NB4 (cell line): ENCODE results near the gene PHACTR2.

Experiments
- DNase-seq: peaks from one replicate; pipeline ENCODE4 v3.0.0; 2010; ENCODE audit warnings: low read depth
- H3K4me3 ChIP-seq: one replicate; pipeline ENCODE4 v1.5.1; 2011; ENCODE audit warnings: mild to moderate bottlenecking, low read depth, low read length, moderate library complexity
- CTCF ChIP-seq: IDR thresholded peaks from one replicate; pipeline ENCODE4 v1.5.1; 2012; ENCODE audit warnings: low read depth, low read length
- MAX ChIP-seq: IDR thresholded peaks from 2 replicates; pipeline ENCODE4 v1.6.1; 2011; ENCODE audit warnings: low read depth, low read length
- MYC ChIP-seq: IDR thresholded peaks from 2 replicates; pipeline ENCODE4 v1.6.1; 2011; ENCODE audit warnings: low read depth, low read length
- POLR2A ChIP-seq: IDR thresholded peaks from 2 replicates; pipeline ENCODE4 v1.6.1; 2011; ENCODE audit warnings: mild to moderate bottlenecking; ENCODE audit not compliant: insufficient read length; ENCODE audit errors: extremely low read depth

Gene PHACTR2

GRCh38 chr6:143772116-143773086, 94.6 kb downstream of the PHACTR2 start:
- H3K4me3 ChIP-seq = no peak overlapping the region
- TF ChIP-seq MAX (no peak), CTCF (no peak)
- DNase-seq = no peak

- TF ChIP-seq CTCF = no peak
- no peak for TF ChIP-seq MYC
- no peak for TF ChIP-seq MAX
- no peak for TF ChIP-seq POLR2A
- no peak overlapping the region for H3K4me3 ChIP-seq
- no peak for DNase-seq
Observed at GRCh38 chr6:143773506-143774150, 95.9 kb downstream of the PHACTR2 start.

- no peak for DNase-seq
- TF ChIP-seq POLR2A (no peak), MAX (no peak), CTCF (no peak), MYC (no peak)
- H3K4me3 ChIP-seq = no peak overlapping the region
Observed at GRCh38 chr6:143774347-143774746, 96.6 kb downstream of the PHACTR2 start.

- TF ChIP-seq MAX (no peak), CTCF (no peak), MYC (no peak), POLR2A (no peak)
- DNase-seq = no peak
- no peak overlapping the region for H3K4me3 ChIP-seq
Observed at GRCh38 chr6:143775336-143775735, 97.6 kb downstream of the PHACTR2 start.

GRCh38 chr6:143778926-143779325, 101.2 kb downstream of the PHACTR2 start:
- DNase-seq = no peak
- no peak overlapping the region for H3K4me3 ChIP-seq
- TF ChIP-seq CTCF (no peak), MAX (no peak), MYC (no peak), POLR2A (no peak)
